Right lung (tissue), 5 donors: ENCODE data around the gene F11R. TPM values are rescaled to one million over a fixed set of nuclear protein-coding genes. Genes with fewer than 3 reads are reported as not detected.
"Not testable (repeated sequence)": the region's sequence is repeated elsewhere in the genome, so short reads cannot be mapped to it uniquely, and the experiment has no call there.

ENCODE experiments used
- DNase-seq, 2 donors: peaks; one replicate each; pipeline ENCODE4 v3.0.0-alpha.2; 2013
- polyA plus RNA-seq, 5 donors: library from polyadenylated mRNA; unstranded; fragments of 120-200 nt; gene quantifications; one replicate each; pipeline versions ENCODE4 v1.2.1 to v1.2.3, GENCODE V29; 2013; ENCODE audit warnings: inconsistent platforms in 1 of 5, low replicate concordance in 1 of 5; ENCODE audit not compliant: insufficient read length in 5 of 5, insufficient read depth in 1 of 5

The F11R gene
- polyA plus RNA-seq, 5 donors: 76.0 to 110 (median 86.2) TPM

DNA sequence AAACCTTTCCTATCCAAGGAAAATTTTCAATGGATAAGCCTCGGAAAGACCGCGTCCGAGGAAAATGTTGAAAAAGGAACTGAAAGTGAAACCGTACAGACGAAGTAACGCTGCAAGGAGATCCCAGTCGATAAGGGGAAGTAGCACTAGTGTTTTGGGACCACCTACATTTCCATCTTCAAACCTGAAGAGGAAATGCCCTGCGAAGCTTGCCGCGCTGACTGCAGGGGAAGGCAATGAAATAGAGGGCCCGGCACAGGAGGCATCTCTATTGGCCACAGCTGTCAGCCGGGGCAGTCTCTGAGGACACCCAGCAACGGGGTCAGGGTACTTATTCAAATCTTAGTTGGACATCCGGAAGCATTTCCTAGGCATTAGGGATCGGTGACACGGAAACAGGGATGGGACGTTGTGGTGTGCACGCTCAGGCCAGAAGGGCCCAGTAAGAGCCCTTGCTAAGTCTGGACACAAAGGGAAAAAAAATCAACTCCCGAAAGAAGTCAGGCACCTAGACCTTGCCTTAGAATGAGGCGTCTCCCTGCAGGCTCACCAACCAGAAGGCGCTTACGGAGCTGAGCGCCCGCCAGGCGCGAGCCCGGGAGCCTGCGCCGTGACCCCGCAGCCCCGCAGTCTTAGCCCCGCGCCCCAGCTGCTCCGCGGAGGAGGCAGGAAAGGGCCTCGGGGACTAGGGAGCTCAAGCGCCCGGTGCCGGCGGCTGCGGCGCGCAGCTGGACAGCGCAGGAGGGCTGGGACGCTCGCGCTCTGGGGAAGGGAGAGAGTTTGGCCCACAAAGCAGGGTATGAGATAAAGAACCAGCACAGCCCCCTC, 24.2 kb upstream of the F11R start:
- peak; percentile 60 to 66 for DNase-seq

- no peak for DNase-seq
Observed at GRCh38 chr1:161044535-161044907, 23.6 kb upstream of the F11R start.

DNA sequence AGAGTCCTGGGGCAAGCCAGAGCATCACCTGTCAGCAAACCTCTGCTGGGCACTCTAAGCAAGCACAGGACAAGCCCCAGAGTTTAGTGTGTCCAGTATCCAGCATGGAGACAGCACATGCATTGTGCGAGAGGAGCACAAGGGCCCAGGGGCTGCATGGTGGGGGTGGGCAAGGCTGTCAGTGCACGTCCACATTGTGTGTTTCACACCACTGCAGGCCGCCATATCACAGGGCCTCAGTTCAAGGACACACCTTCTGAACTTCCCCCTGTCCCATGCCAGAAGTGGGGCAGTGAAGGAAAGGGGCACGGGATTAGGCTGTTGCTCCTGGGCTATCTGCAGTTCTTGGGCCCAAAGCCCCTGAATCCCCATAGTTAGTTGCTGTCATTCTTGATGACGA, 18.6 kb upstream of the F11R start:
- no peak for DNase-seq

DNA sequence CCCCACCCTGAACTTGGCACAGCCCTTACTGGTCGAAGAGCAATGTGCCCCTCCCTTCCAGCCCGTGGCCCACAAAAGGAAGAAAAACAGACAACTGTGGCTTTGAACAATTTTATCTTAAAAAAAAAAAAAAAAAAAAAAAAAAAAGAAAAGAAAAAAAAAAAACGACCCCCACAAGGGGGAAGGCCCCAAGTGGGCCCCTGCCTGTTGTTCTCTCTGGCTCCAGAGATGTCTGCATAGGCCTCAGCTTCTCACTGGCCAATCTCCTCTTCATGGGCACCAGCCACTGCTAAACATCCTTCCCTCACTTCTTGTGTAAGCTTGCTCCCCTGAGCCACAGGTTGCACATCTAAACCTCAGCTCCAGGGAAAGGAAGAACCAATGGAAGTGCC, 18.2 kb upstream of the F11R start:
- DNase-seq: no peak

GRCh38 chr1:161038523-161039153, 17.7 kb upstream of the F11R start, which contains the start of gene TSTD1:
TSTD1 (minus strand) TSS chr1:161038964; CDS start chr1:161038889, 75 bp downstream.
- peak; percentile 45 to 49 for DNase-seq

- no peak for DNase-seq
Observed at GRCh38 chr1:161037661-161038522, 16.9 kb upstream of the F11R start.

- no peak for DNase-seq
Observed at GRCh38 chr1:161033751-161034150, 12.8 kb upstream of the F11R start.

- DNase-seq: no peak
Observed at GRCh38 chr1:161032409-161032808, 11.5 kb upstream of the F11R start.

DNA sequence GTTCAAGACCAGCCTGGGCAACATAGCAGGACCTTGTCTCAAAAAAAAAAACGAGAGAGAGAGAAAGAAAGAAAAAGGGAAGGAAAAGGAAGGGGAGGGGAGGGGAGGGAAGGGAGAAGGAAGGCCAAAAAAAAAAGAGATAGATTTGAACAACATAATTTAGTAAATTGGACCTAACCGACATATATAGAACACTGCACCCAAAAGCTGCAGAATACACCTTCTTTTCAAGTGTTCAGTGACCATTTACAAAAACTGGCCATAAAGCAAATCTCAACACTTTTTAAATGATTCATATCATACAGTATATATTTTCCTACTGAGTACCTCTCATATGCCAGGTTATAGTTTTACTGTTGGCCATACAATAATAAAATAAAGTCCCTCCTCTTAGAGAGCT, 10.9 kb upstream of the F11R start:
- DNase-seq: no peak

GRCh38 chr1:161029466-161029865, 8.5 kb upstream of the F11R start:
- not testable (repeated sequence) for DNase-seq

DNA sequence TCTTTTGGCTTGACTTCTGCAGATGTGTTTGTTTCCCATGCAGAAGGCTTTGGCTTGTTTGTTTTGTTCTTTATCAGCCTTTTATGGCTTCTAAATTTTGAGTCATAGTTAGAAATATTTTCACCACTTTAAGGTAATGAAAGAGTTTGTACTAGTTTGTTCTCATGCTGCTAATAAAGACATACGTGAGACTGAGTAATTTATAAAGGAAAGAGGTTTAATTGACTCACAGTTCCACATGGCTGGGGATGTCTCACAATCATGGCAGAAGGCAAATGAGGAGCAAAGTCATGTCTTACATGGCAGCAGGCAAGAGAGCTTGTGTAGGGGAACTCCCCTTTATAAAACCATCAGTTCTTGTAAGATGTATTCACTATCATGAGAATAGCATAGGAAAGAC, 6.0 kb upstream of the F11R start:
- DNase-seq: not testable (repeated sequence)

- DNase-seq: not testable (repeated sequence)
Observed at GRCh38 chr1:161022432-161022831, 1.5 kb upstream of the F11R start.

GRCh38 chr1:161021970-161022353, 1.0 kb upstream of the F11R start:
- no peak for DNase-seq

GRCh38 chr1:161021165-161021969, 415 bp upstream of the F11R start:
- peak; percentile 83 to 85 for DNase-seq

GRCh38 chr1:161019751-161020495, 1.0 kb downstream of the F11R start:
- no peak for DNase-seq

DNA sequence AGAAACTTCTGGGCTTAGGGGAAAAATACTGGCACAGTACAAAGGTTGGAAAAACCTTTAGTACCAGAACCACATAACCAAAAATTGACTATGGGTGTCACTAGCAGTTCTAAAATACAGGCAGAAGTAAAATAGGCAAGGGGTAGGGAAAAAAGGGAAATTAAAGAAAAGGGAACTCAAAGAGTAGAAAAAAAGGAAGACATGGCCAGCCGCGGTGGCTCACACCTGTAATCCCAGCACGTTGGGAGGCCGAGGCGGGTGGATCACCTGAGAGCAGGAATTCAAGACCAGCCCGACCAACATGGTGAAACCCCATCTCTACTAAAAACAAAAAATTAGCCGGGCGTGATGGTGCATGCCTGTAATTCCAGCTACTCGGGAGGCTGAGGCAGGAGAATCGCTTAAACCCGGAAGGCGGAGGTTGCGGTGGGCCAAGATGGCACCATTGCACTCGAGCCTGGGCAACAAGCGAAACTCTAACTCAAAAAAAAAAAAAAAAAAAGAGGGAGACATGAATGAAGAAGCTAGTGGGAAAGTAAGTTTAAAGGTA, 1.8 kb downstream of the F11R start:
- DNase-seq: not testable (repeated sequence)

DNA sequence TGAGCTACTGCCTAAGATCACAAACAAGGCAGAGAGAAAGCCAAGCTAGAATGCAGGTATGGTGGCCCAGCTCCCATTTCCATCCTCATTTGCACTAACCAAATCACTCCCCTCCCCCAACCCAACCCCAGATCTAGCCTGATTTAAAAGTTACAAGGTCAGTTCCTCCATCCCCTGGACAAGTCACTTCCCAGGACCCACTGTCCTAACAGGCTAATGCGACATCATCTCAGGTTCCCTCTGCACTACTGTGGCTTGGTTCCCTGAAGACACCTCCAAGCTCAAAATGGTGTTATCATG, 2.4 kb downstream of the F11R start:
- no peak for DNase-seq

GRCh38 chr1:161017756-161018630, 3.0 kb downstream of the F11R start:
- DNase-seq: no peak

DNA sequence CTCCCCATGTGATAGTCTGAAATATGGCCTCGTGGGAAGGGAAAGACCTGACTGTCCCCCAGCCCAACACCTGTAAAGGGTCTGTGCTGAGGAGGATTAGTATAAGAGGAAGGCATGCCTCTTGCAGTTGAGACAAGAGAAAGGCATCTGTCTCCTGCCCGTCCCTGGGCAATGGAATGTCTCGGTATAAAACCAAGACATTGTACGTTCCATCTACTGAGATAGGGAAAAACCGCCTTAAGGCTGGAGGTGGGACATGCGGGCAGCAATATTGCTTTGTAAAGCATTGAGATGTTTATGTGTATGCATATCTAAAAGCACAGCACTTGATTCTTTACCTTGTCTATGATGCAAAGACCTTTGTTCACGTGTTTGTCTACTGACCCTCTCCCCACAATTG, 3.8 kb downstream of the F11R start:
- not testable (repeated sequence) for DNase-seq

- DNase-seq: not testable (repeated sequence)
Observed at GRCh38 chr1:161016683-161017082, 4.3 kb downstream of the F11R start.
